SK-N-SH (cell line): Measurements from ENCODE around the gene UBE2L5. TPM values are rescaled to one million over a fixed set of nuclear protein-coding genes. Genes with fewer than 3 reads are reported as not detected.

Experiments used
- CTCF ChIA-PET: fragments of 300-600, 350-600 bp; formaldehyde crosslinking; extraction: SDS; loops from one replicate; lab custom pipeline; 2021; lab: Yijun Ruan, JAX
- POLR2A ChIA-PET: fragments of 350-600 bp; sonication (Branson Sonifier 250); formaldehyde crosslinking; extraction: SDS; loops from one replicate; lab custom pipeline; 2020; ENCODE audit warnings: antibody characterized with exemption, inconsistent platforms; lab: Yijun Ruan, JAX
- DNase-seq: peaks from one replicate; pipeline ENCODE4 v3.0.0; 2012
- H2AFZ ChIP-seq: fragments of 200-600 bp; sonication (generic); 2 replicates; pipeline ENCODE4 v1.8.1; 2016; ENCODE audit warnings: antibody characterized with exemption, mild to moderate bottlenecking, low read depth
- H3F3A ChIP-seq: fragments of 200-600 bp; sonication (generic); replicated peaks from 2 replicates; pipeline ENCODE3; 2016; ENCODE audit warnings: antibody characterized with exemption, mild to moderate bottlenecking; ENCODE audit not compliant: insufficient read depth
- H3K27ac ChIP-seq, 2 experiments: fragments of 200-500 bp in 1 of 2; fragments of 200-600 bp in 1 of 2; sonication (Bioruptor generic) in 1 of 2; sonication (generic), shearing (Covaris generic) in 1 of 2; 2 replicates each; pipeline versions ENCODE4 v1.5.1 to v1.6.1; 2014 to 2016; ENCODE audit warnings: low read depth in 2 of 2, inconsistent platforms in 1 of 2, low read length in 1 of 2, mild to moderate bottlenecking in 1 of 2, mixed read lengths in 1 of 2
- H3K27me3 ChIP-seq: fragments of 200-600 bp; sonication (generic), shearing (Covaris generic); 2 replicates; pipeline ENCODE4 v1.6.1; 2016; ENCODE audit warnings: mixed run types; ENCODE audit not compliant: insufficient read depth
- H3K36me3 ChIP-seq, 2 experiments: fragments of 200-500 bp in 1 of 2; fragments of 200-600 bp in 1 of 2; sonication (Bioruptor generic) in 1 of 2; sonication (generic) in 1 of 2; replicated peaks in 1 of 2; 2 replicates each; pipeline versions ENCODE3 to v1.5.1; 2014 to 2016; ENCODE audit warnings: low read length in 1 of 2, mild to moderate bottlenecking in 1 of 2; ENCODE audit not compliant: insufficient read depth in 2 of 2, control insufficient read depth in 1 of 2
- H3K4me1 ChIP-seq, 2 experiments: fragments of 200-500 bp in 1 of 2; fragments of 200-600 bp in 1 of 2; sonication (Bioruptor generic) in 1 of 2; sonication (generic), shearing (Covaris generic) in 1 of 2; 2 replicates each; pipeline versions ENCODE4 v1.5.1 to v1.6.1; 2014 to 2016; ENCODE audit warnings: low read depth in 1 of 2, low read length in 1 of 2, mixed run types in 1 of 2; ENCODE audit not compliant: insufficient read depth in 2 of 2, control insufficient read depth in 1 of 2
- H3K4me2 ChIP-seq: fragments of 200-600 bp; sonication (generic), shearing (Covaris generic); 2 replicates; pipeline ENCODE4 v1.6.1; 2017; ENCODE audit warnings: mixed run types
- H3K4me3 ChIP-seq, 2 experiments: fragments of 200-500 bp in 1 of 2; fragments of 200-600 bp in 1 of 2; sonication (Bioruptor generic) in 1 of 2; sonication (generic), shearing (Covaris generic) in 1 of 2; 2 replicates each; pipeline versions ENCODE4 v1.5.1 to v1.8.1; 2014 to 2016; ENCODE audit warnings: low read depth in 2 of 2, inconsistent platforms in 1 of 2, low read length in 1 of 2, mild to moderate bottlenecking in 1 of 2, mixed read lengths in 1 of 2, moderate library complexity in 1 of 2
- H3K79me2 ChIP-seq: fragments of 200-600 bp; sonication (generic); 2 replicates; pipeline ENCODE4 v1.8.1; 2017; ENCODE audit warnings: mild to moderate bottlenecking; ENCODE audit not compliant: insufficient read depth
- H3K9ac ChIP-seq: fragments of 200-600 bp; sonication (generic); 2 replicates; pipeline ENCODE4 v1.6.1; 2017; ENCODE audit warnings: mixed run types
- H3K9me2 ChIP-seq: fragments of 200-600 bp; sonication (generic); 2 replicates; pipeline ENCODE4 v1.6.1; 2017; ENCODE audit warnings: mixed run types
- H3K9me3 ChIP-seq: fragments of 200-600 bp; sonication (generic); 2 replicates; pipeline ENCODE4 v1.6.1; 2017; ENCODE audit warnings: mixed run types, mild to moderate bottlenecking, moderate library complexity
- H4K20me1 ChIP-seq: fragments of 200-600 bp; sonication (generic); 2 replicates; pipeline ENCODE4 v1.6.1; 2017; ENCODE audit warnings: mild to moderate bottlenecking, mixed run types; ENCODE audit not compliant: insufficient read depth
- CTCF ChIP-seq: fragments of 200-600 bp; sonication (generic); IDR thresholded peaks from 2 replicates; pipeline ENCODE4 v1.6.1; 2017; ENCODE audit warnings: antibody characterized with exemption, mild to moderate bottlenecking, moderate library complexity
- ELF1 ChIP-seq: IDR thresholded peaks from 2 replicates; pipeline ENCODE4 v1.4.0; 2012
- FOXJ3 ChIP-seq: sonication (generic); formaldehyde crosslinking; IDR thresholded peaks from 2 replicates; pipeline ENCODE4 v1.5.1; 2020; ENCODE audit warnings: mild to moderate bottlenecking, missing genetic modification reagents
- GABPA ChIP-seq: IDR thresholded peaks from 2 replicates; pipeline ENCODE4 v1.4.0; 2012; ENCODE audit warnings: low read depth, mild to moderate bottlenecking
- PBX3 ChIP-seq: IDR thresholded peaks from 2 replicates; pipeline ENCODE4; 2012
- RAD21 ChIP-seq: IDR thresholded peaks from 2 replicates; pipeline ENCODE4 v1.6.1; 2012; ENCODE audit warnings: mild to moderate bottlenecking, low read length
- RXRA ChIP-seq: IDR thresholded peaks from 2 replicates; pipeline ENCODE4 v1.4.0; 2012; ENCODE audit warnings: low read depth, mild to moderate bottlenecking, borderline replicate concordance
- SMC3 ChIP-seq: IDR thresholded peaks from 2 replicates; pipeline ENCODE4 v1.6.1; 2012; ENCODE audit warnings: low read depth, low read length, improper control_type of control experiment
- TAF1 ChIP-seq: IDR thresholded peaks from 2 replicates; pipeline ENCODE4 v1.6.1; 2012; ENCODE audit warnings: low read depth, mild to moderate bottlenecking, low read length, moderate library complexity, borderline replicate concordance
- TEAD4 ChIP-seq: IDR thresholded peaks from 2 replicates; pipeline ENCODE4 v1.4.0; 2012; ENCODE audit warnings: mild to moderate bottlenecking, borderline replicate concordance; ENCODE audit not compliant: insufficient read depth
- USF1 ChIP-seq: IDR thresholded peaks from 2 replicates; pipeline ENCODE4 v1.4.0; 2012; ENCODE audit warnings: low read depth, borderline replicate concordance
- USF2 ChIP-seq: fragments of 150-350 bp; IDR thresholded peaks from 2 replicates; pipeline ENCODE4 v1.6.1; 2017; ENCODE audit warnings: antibody characterized with exemption, low read length, low read depth, borderline replicate concordance
- WGBS: methylation state at CpG from one replicate; pipeline ENCODE4 v1.1.6; 2017; ENCODE audit warnings: low lambda C conversion rate; 5-methylcytosine and 5-hydroxymethylcytosine counted together
- polyA plus RNA-seq, 3 experiments: library from polyadenylated mRNA; depleted of rRNA; stranded (reverse); fragments of >200 nt; gene quantifications; 2 replicates each; pipeline ENCODE4 v1.2.3, GENCODE V29; 2012

The UBE2L5 gene
- polyA plus RNA-seq, 1 of the 3 experiments (the other 2 are of a cell fraction): 0.02 TPM

GRCh38 chr13:30375265-30375835 is 46.9 kb upstream of the UBE2L5 start:
- Histone ChIP-seq H3K27me3 (no peaks in the 10 kb centered on the region), H3K79me2 (no peaks in the 10 kb centered on the region), H3K4me2 (no peak overlapping the region), H3K9me2 (no peaks in the 10 kb centered on the region), H3K4me3 (no peak overlapping the region), H4K20me1 (no peaks in the 10 kb centered on the region), H2AFZ (no peak overlapping the region), H3K4me1 (peaks cover 0 to 3% of the 10 kb centered on the region in 2 experiments; a peak in 1 of 4 replicates), H3K27ac (no peak overlapping the region), H3K9ac (no peak overlapping the region), H3F3A (no peaks in the 10 kb centered on the region), H3K36me3 (no peaks in the 10 kb centered on the region), H3K9me3 (no peaks in the 10 kb centered on the region)
- ChIA-PET CTCF (interaction anchor here (1.1 to 1.9 kb wide), 3 partner anchors 9 to 243 kb away, joined by 3 to 6 read pairs (median 3); no protein-coding TSS in a partner anchor), POLR2A (interaction anchor here (0.6 kb wide), 1 partner anchor 558 kb away, joined by 3 read pairs; no protein-coding TSS in a partner anchor)
- TF ChIP-seq PBX3 (no peak), SMC3 (no peak), GABPA (no peak), USF1 (no peak), TEAD4 (no peak), FOXJ3 (CRISPR knock-in tag) (no peak), RAD21 (no peak), USF2 (no peak), RXRA (no peak), ELF1 (no peak), TAF1 (no peak), CTCF (no peak)
- no peak for DNase-seq
- WGBS: 75% methylated on average over 14 of the region's 14 CpGs
